GM21717 (cell line): ENCODE results near the gene PIKFYVE.
"Not testable (repeated sequence)": the region's sequence is repeated elsewhere in the genome, so short reads cannot be mapped to it uniquely, and the experiment has no call there.

Experiments used
- ATAC-seq: cut with Tn5 transposase; IDR thresholded peaks from one replicate; pipeline ENCODE4 v1.9.1; 2021; ENCODE audit warnings: mild to moderate bottlenecking, moderate library complexity; ENCODE audit not compliant: unreplicated experiment

Gene PIKFYVE

GRCh38 chr2:208265801-208266552, at the start of gene PIKFYVE:
Gene PIKFYVE (plus strand): TSS chr2:208266255. CDS start chr2:208271520, 5,265 bp downstream.
- ATAC-seq, result peak; percentile 88

- not testable (repeated sequence) for ATAC-seq
Measured at GRCh38 chr2:208221873-208222272, 44.2 kb upstream of the PIKFYVE start.

GRCh38 chr2:208222351-208222750, 43.7 kb upstream of the PIKFYVE start:
- ATAC-seq, result no peak

- ATAC-seq, result no peak
Measured at GRCh38 chr2:208224802-208225201, 41.3 kb upstream of the PIKFYVE start.

GRCh38 chr2:208227581-208228232, 38.3 kb upstream of the PIKFYVE start:
- no peak for ATAC-seq

- ATAC-seq, result no peak
Measured at GRCh38 chr2:208228476-208228875, 37.6 kb upstream of the PIKFYVE start.

GRCh38 chr2:208234786-208235185, 31.3 kb upstream of the PIKFYVE start:
- ATAC-seq, result no peak

GRCh38 chr2:208235860-208236259, 30.2 kb upstream of the PIKFYVE start:
- no peak for ATAC-seq

GRCh38 chr2:208239770-208240493, 26.1 kb upstream of the PIKFYVE start:
- ATAC-seq, result no peak

- ATAC-seq, result no peak
Measured at GRCh38 chr2:208240619-208241209, 25.3 kb upstream of the PIKFYVE start.

GRCh38 chr2:208244422-208244821, 21.6 kb upstream of the PIKFYVE start:
- ATAC-seq, result no peak

GRCh38 chr2:208245746-208246145, 20.3 kb upstream of the PIKFYVE start:
- ATAC-seq, result no peak

- ATAC-seq, result no peak
Measured at GRCh38 chr2:208248601-208249000, 17.5 kb upstream of the PIKFYVE start.

- ATAC-seq, result no peak
Measured at GRCh38 chr2:208249296-208249695, 16.8 kb upstream of the PIKFYVE start.

- no peak for ATAC-seq
Measured at GRCh38 chr2:208250388-208250787, 15.7 kb upstream of the PIKFYVE start.

- no peak for ATAC-seq
Measured at GRCh38 chr2:208251098-208251497, 15.0 kb upstream of the PIKFYVE start.

GRCh38 chr2:208252716-208253492, 13.2 kb upstream of the PIKFYVE start:
- no peak for ATAC-seq

GRCh38 chr2:208253600-208254117, 12.4 kb upstream of the PIKFYVE start:
- no peak for ATAC-seq

- peak; percentile 75 for ATAC-seq
Measured at GRCh38 chr2:208254118-208254870, 11.8 kb upstream of the PIKFYVE start.
